ENCODE data around the gene THSD7A. TPM values are rescaled to one million over a fixed set of nuclear protein-coding genes. Genes with fewer than 3 reads are reported as not detected.
A peak's percentile ranks its signal among the peaks of the same experiment; 100 is the strongest.

THSD7A gene
- total and polyA plus RNA-seq, 2 donors from 2014 or later, result 5.1 to 24.3 TPM

- no peaks in the 10 kb centered on the region for H3K27me3 ChIP-seq (ENCODE audit: control insufficient read depth, insufficient read depth, low read length)
- H3K27ac ChIP-seq (ENCODE audit: low read depth in 2 of 2, low read length in 2 of 2), result no peak overlapping the region
- no peaks in the 10 kb centered on the region for H3K36me3 ChIP-seq (ENCODE audit: control insufficient read depth in 2 of 3, insufficient read depth in 3 of 3, low read length in 3 of 3)
- DNase-seq (no peak), FAIRE-seq (no peak)
- H3K4me3 ChIP-seq (ENCODE audit: low read length in 3 of 3), result no peak overlapping the region
- TF ChIP-seq, protein P1, sequence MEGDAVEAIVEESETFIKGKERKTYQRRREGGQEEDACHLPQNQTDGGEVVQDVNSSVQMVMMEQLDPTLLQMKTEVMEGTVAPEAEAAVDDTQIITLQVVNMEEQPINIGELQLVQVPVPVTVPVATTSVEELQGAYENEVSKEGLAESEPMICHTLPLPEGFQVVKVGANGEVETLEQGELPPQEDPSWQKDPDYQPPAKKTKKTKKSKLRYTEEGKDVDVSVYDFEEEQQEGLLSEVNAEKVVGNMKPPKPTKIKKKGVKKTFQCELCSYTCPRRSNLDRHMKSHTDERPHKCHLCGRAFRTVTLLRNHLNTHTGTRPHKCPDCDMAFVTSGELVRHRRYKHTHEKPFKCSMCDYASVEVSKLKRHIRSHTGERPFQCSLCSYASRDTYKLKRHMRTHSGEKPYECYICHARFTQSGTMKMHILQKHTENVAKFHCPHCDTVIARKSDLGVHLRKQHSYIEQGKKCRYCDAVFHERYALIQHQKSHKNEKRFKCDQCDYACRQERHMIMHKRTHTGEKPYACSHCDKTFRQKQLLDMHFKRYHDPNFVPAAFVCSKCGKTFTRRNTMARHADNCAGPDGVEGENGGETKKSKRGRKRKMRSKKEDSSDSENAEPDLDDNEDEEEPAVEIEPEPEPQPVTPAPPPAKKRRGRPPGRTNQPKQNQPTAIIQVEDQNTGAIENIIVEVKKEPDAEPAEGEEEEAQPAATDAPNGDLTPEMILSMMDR (IDR thresholded peaks at IDR 0.05; ENCODE audit: borderline replicate concordance, extremely low read depth, insufficient read depth), result no peak
- H3K4me1 ChIP-seq (ENCODE audit: control insufficient read depth in 2 of 3, insufficient read depth in 2 of 3, low read depth in 1 of 3, low read length in 3 of 3), result no peaks in the 10 kb centered on the region
- no peaks in the 10 kb centered on the region for H3K9me3 ChIP-seq (ENCODE audit: control insufficient read depth in 2 of 3, insufficient read depth in 1 of 3, low read length in 3 of 3)
- H3K9ac ChIP-seq (ENCODE audit: low read length in 3 of 3), result no peak overlapping the region
- intact Hi-C loops (cut with DNase I), result no loop called here
Observed at GRCh38 chr7:11807000-11807399, 25.0 kb downstream of the THSD7A start.

DNA sequence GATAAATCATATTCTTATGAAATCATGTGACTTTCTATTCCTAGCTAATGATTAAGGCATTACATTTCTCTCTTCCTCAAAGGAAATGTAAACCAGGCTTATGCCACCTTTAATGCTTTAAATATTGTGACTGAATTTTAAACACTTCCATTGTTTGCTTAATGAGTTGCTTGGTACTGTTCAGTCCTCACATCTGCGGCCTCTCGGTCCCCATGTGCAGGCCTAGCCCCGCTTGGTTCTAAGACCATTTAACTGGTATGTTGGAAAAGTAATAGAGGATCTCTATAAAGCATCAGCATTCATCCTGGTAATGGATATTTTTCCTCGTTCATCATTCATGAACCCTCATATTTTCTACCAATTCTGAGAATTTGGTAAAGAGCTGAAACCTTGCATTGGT is 27.4 kb downstream of the THSD7A start:
- no peak overlapping the region for H3K27ac ChIP-seq (ENCODE audit: low read depth in 2 of 2, low read length in 2 of 2)
- H3K4me3 ChIP-seq (ENCODE audit: low read length in 3 of 3), result no peak overlapping the region
- no peak overlapping the region for H3K9ac ChIP-seq (ENCODE audit: low read length in 3 of 3)
- no peaks in the 10 kb centered on the region for H3K27me3 ChIP-seq (ENCODE audit: control insufficient read depth, insufficient read depth, low read length)
- intact Hi-C loops (cut with DNase I), result no loop called here
- no peaks in the 10 kb centered on the region for H3K4me1 ChIP-seq (ENCODE audit: control insufficient read depth in 2 of 3, insufficient read depth in 2 of 3, low read depth in 1 of 3, low read length in 3 of 3)
- no peaks in the 10 kb centered on the region for H3K36me3 ChIP-seq (ENCODE audit: control insufficient read depth in 2 of 3, insufficient read depth in 3 of 3, low read length in 3 of 3)
- TF ChIP-seq, protein P1 (IDR thresholded peaks at IDR 0.05; ENCODE audit: borderline replicate concordance, extremely low read depth, insufficient read depth), result no peak
- DNase-seq, result peak in 1 of 5 donors; percentile 31
- no peak for FAIRE-seq
- H3K9me3 ChIP-seq (ENCODE audit: control insufficient read depth in 2 of 3, insufficient read depth in 1 of 3, low read length in 3 of 3), result no peaks in the 10 kb centered on the region

DNA sequence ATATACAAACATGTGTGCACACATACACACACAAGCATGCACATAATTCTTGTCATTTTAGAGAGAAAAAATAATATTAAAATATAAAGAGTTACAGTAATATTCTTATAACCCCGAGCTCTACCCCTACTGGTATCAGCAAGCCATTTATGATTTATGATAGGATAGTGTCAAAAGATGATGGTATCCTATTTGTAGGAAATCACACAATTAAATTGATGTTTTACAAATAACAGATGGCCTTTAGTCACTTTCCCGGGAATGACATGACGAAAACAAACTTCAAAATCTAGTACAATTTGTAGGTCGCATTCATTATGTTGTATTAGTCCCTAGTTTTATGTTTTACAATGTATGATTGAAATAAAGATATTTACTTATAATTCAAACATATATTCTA is 36.8 kb downstream of the THSD7A start:
- Histone ChIP-seq H3K27me3 (ENCODE audit: control insufficient read depth, insufficient read depth, low read length) (no peaks in the 10 kb centered on the region), H3K4me3 (ENCODE audit: low read length in 3 of 3) (no peak overlapping the region), H3K9ac (ENCODE audit: low read length in 3 of 3) (no peak overlapping the region), H3K36me3 (ENCODE audit: control insufficient read depth in 2 of 3, insufficient read depth in 3 of 3, low read length in 3 of 3) (no peaks in the 10 kb centered on the region), H3K4me1 (ENCODE audit: control insufficient read depth in 2 of 3, insufficient read depth in 2 of 3, low read depth in 1 of 3, low read length in 3 of 3) (no peaks in the 10 kb centered on the region), H3K9me3 (ENCODE audit: control insufficient read depth in 2 of 3, insufficient read depth in 1 of 3, low read length in 3 of 3) (no peaks in the 10 kb centered on the region), H3K27ac (ENCODE audit: low read depth in 2 of 2, low read length in 2 of 2) (no peak overlapping the region)
- intact Hi-C loops (cut with DNase I), result no loop called here
- TF ChIP-seq, protein P1 (IDR thresholded peaks at IDR 0.05; ENCODE audit: borderline replicate concordance, extremely low read depth, insufficient read depth), result no peak
- DNase-seq (no peak), FAIRE-seq (no peak)

DNA sequence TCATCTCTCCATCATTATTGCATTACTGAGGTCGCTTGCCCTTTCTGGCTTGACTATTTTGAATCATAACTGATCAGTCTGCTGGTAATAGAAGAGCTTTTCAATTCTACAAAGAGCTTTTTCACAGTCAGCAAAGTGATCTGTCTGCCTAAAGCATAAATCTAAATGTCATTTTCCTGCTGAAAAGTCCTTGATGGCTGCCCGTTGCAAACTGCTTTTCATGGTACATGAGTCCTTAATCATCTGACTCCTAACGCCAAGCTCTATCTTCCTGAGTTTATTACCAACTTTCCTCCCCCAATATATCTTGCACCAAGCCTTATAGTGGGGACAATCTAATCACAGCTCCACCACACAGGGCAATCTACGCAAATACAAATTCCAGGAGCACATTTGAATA is 39.8 kb downstream of the THSD7A start:
- Histone ChIP-seq H3K36me3 (ENCODE audit: control insufficient read depth in 2 of 3, insufficient read depth in 3 of 3, low read length in 3 of 3) (no peaks in the 10 kb centered on the region), H3K27me3 (ENCODE audit: control insufficient read depth, insufficient read depth, low read length) (no peaks in the 10 kb centered on the region), H3K4me1 (ENCODE audit: control insufficient read depth in 2 of 3, insufficient read depth in 2 of 3, low read depth in 1 of 3, low read length in 3 of 3) (no peaks in the 10 kb centered on the region), H3K27ac (ENCODE audit: low read depth in 2 of 2, low read length in 2 of 2) (no peak overlapping the region), H3K9ac (ENCODE audit: low read length in 3 of 3) (no peak overlapping the region), H3K4me3 (ENCODE audit: low read length in 3 of 3) (no peak overlapping the region), H3K9me3 (ENCODE audit: control insufficient read depth in 2 of 3, insufficient read depth in 1 of 3, low read length in 3 of 3) (no peaks in the 10 kb centered on the region)
- intact Hi-C loops (cut with DNase I), result no loop called here
- FAIRE-seq (no peak), DNase-seq (no peak)
- TF ChIP-seq, protein P1 (IDR thresholded peaks at IDR 0.05; ENCODE audit: borderline replicate concordance, extremely low read depth, insufficient read depth), result no peak
